K562 (cell line): Measurements from ENCODE around the gene FGFR1OP2. TPM values are rescaled to one million over a fixed set of nuclear protein-coding genes. Genes with fewer than 3 reads are reported as not detected.

Experiments used
- CHCHD3 ChIP-seq: fragments of 250-450 bp; sonication (Bioruptor Pico); IDR thresholded peaks from 2 replicates; pipeline ENCODE4 v2.1.2; 2022; ENCODE audit warnings: mild to moderate bottlenecking
- EGR1 ChIP-seq: fragments of 450-650 bp; conservative IDR thresholded peaks from 2 replicates; pipeline ENCODE4 v1.6.1; 2017; ENCODE audit warnings: mild to moderate bottlenecking
- ETV5 ChIP-seq: sonication (generic); formaldehyde crosslinking; IDR thresholded peaks from 2 replicates; pipeline ENCODE4 v1.4.0; 2020; ENCODE audit warnings: low read depth, mild to moderate bottlenecking, missing genetic modification reagents
- HIVEP1 ChIP-seq: fragments of 250-450 bp; sonication (Bioruptor Pico); IDR thresholded peaks from 2 replicates; pipeline ENCODE4 v1.4.0; 2020; ENCODE audit warnings: mild to moderate bottlenecking
- HNRNPUL1 ChIP-seq: fragments of 200-400 bp; formaldehyde crosslinking; IDR thresholded peaks from 2 replicates; pipeline ENCODE4 v1.6.1; 2017; ENCODE audit warnings: low read length
- IFI16 ChIP-seq: fragments of 250-450 bp; sonication (Bioruptor Pico); IDR thresholded peaks from 2 replicates; pipeline ENCODE4 v2.1.2; 2022; ENCODE audit warnings: mild to moderate bottlenecking, inconsistent platforms
- MEF2D ChIP-seq: conservative IDR thresholded peaks from 2 replicates; pipeline ENCODE4 v1.6.1; 2016; ENCODE audit warnings: low read depth, missing genetic modification characterization, missing compliant biosample characterization
- POLR2H ChIP-seq: IDR thresholded peaks from 2 replicates; pipeline ENCODE4 v1.6.1; 2016; ENCODE audit warnings: missing genetic modification characterization, low read depth, mild to moderate bottlenecking, control low read depth, missing compliant biosample characterization, moderate library complexity
- SNAPC5 ChIP-seq: fragments of 250-450 bp; sonication (Bioruptor Pico); IDR thresholded peaks from 2 replicates; pipeline ENCODE4 v1.8.0; 2021; ENCODE audit warnings: moderate library complexity, mild to moderate bottlenecking, inconsistent platforms
- ZKSCAN1 ChIP-seq: fragments of 150-350 bp; IDR thresholded peaks from 2 replicates; pipeline ENCODE4 v1.6.1; 2016; ENCODE audit warnings: low read depth, low read length
- ZNF175 ChIP-seq: fragments of 200-800 bp; sonication (Bioruptor generic); IDR thresholded peaks from 2 replicates; pipeline ENCODE4 v1.6.1; 2016; ENCODE audit warnings: low read depth, mild to moderate bottlenecking, missing genetic modification characterization, missing compliant biosample characterization
- ZNF232 ChIP-seq: sonication (generic); formaldehyde crosslinking; IDR thresholded peaks from 2 replicates; pipeline ENCODE4 v1.8.0; 2022; ENCODE audit warnings: mild to moderate bottlenecking, missing genetic modification reagents
- polyA plus RNA-seq, 8 experiments: library from polyadenylated mRNA; depleted of rRNA in 4 of 8; stranded (reverse) in 5 of 8; unstranded in 3 of 8; fragments of >200 nt; fragmentation: Nextera tagmentation in 2 of 8; fragmentation: Illumina TruSeq in 1 of 8; extraction: Ambion mirVana in 2 of 8; extraction: Trizol in 1 of 8; gene quantifications; 2 replicates each; pipeline versions ENCODE4 v1.2.1 to v1.2.3, GENCODE V29; 2011 to 2014; ENCODE audit warnings: inconsistent platforms in 1 of 8, missing spikeins in 1 of 8
- total RNA-seq, 7 experiments: library from RNA; depleted of rRNA in 6 of 7; stranded (reverse); fragments of >200 nt in 6 of 7; fragmentation: Illumina TruSeq in 2 of 7; extraction: Trizol in 2 of 7; gene quantifications; 2 replicates each; pipeline versions ENCODE4 v1.2.1 to v1.2.3, GENCODE V29; 2011 to 2021; ENCODE audit warnings: low replicate concordance in 1 of 7
- TF ChIP-seq, protein P1 (sequence below): fragments of 250-450 bp; sonication (Bioruptor Pico); IDR thresholded peaks from 2 replicates; pipeline ENCODE4 v1.4.0; 2020; ENCODE audit warnings: mild to moderate bottlenecking, moderate library complexity

Gene FGFR1OP2
- total and polyA plus RNA-seq, 9 of the 15 experiments (the other 6 are each of a cell fraction or from before 2014, with no cell fraction given), result 31.6 to 49.0 (median 37.1) TPM

DNA sequence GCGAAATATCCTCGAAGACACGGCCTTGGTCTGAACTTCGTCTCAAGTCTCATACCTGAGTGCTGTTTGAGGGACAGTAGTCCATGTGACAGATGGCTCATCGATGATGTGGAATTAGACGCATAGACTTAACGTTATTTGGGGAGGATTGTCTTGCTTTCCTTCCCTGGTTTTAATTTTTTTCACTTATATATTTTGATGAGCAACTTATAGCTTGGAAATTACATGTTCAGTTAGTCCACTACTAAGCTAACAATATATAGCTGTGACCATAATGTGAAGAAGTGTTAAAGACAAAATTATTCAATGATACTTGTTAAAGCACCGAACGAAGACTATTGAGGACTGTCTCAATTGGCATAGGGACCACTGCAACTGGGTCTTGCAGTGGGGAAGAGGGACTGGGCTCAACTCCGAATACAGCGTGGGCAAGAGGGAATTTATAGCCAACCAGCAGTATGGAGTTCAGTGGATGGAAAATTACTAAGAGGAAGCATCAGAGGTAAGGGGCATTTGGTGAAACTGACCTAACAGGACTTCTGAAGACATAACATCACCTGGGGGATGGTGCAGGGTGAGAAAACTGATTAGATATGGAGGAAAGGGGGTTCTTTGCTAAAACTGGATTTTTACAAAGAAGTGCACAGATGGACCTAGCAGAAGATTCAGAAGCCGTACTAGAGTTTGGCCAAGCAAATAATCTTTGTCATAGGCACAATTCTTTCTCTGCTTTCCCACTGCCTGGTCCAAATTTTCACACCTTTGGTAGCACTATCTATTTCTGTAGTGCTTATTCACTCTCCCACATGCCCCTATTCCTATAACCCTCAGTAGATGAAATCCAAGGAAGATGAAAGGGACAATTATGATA is 76.8 kb downstream of the FGFR1OP2 start (continued):
- TF ChIP-seq HNRNPUL1 (no peak), POLR2H (tag) (no peak), HIVEP1 (no peak), EGR1 (no peak), ZNF232 (no peak), MEF2D (tag) (0 out of 2 replicates have a peak, but pooled peaks have one; percentile 0), SNAPC5 (no peak), ZNF175 (0 out of 2 replicates have a peak, but pooled peaks have one; percentile 12), ETV5 (CRISPR knock-in tag) (no peak), CHCHD3 (CRISPR knock-in tag) (no peak), ZKSCAN1 (no peak), IFI16 (CRISPR knock-in tag) (no peak)
- TF ChIP-seq, protein P1, sequence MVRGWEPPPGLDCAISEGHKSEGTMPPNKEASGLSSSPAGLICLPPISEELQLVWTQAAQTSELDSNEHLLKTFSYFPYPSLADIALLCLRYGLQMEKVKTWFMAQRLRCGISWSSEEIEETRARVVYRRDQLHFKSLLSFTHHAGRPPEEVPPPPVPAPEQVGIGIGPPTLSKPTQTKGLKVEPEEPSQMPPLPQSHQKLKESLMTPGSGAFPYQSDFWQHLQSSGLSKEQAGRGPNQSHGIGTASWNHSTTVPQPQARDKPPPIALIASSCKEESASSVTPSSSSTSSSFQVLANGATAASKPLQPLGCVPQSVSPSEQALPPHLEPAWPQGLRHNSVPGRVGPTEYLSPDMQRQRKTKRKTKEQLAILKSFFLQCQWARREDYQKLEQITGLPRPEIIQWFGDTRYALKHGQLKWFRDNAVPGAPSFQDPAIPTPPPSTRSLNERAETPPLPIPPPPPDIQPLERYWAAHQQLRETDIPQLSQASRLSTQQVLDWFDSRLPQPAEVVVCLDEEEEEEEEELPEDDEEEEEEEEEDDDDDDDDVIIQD, result no peak
